ENCODE data around the gene TCFL5.

- TF ChIP-seq CTCF (IDR thresholded peaks at IDR 0.05), result no peak
- TF ChIP-seq POLR2A (IDR thresholded peaks at IDR 0.05; ENCODE audit: low read depth), result no peak
- TF ChIP-seq EP300 (IDR thresholded peaks at IDR 0.05), result no peak
Observed at GRCh38 chr20:62888910-62889309, 27.3 kb upstream of the TCFL5 start.
